GM10847 (cell line): ENCODE data around the gene SLC6A11.

Experiments used
- POLR2A ChIP-seq: IDR thresholded peaks from 2 replicates; pipeline ENCODE4 v1.6.1; 2011; ENCODE audit not compliant: insufficient read length; ENCODE audit errors: extremely low read depth

The SLC6A11 gene

GRCh38 chr3:10781981-10782380 is 34.0 kb upstream of the SLC6A11 start:
- TF ChIP-seq POLR2A, result no peak

GRCh38 chr3:10783360-10784351 is 32.4 kb upstream of the SLC6A11 start:
- TF ChIP-seq POLR2A, result no peak

- no peak for TF ChIP-seq POLR2A
Observed at GRCh38 chr3:10786640-10787039, 29.4 kb upstream of the SLC6A11 start.

- no peak for TF ChIP-seq POLR2A
Observed at GRCh38 chr3:10788451-10788850, 27.6 kb upstream of the SLC6A11 start.

GRCh38 chr3:10790713-10791112 is 25.3 kb upstream of the SLC6A11 start:
- no peak for TF ChIP-seq POLR2A

GRCh38 chr3:10792208-10792607 is 23.8 kb upstream of the SLC6A11 start:
- no peak for TF ChIP-seq POLR2A

- no peak for TF ChIP-seq POLR2A
Observed at GRCh38 chr3:10798600-10799367, 17.2 kb upstream of the SLC6A11 start.

GRCh38 chr3:10804183-10804648 is 11.8 kb upstream of the SLC6A11 start:
- no peak for TF ChIP-seq POLR2A

- no peak for TF ChIP-seq POLR2A
Observed at GRCh38 chr3:10806006-10806405, 10.0 kb upstream of the SLC6A11 start.

- no peak for TF ChIP-seq POLR2A
Observed at GRCh38 chr3:10808130-10808735, 7.8 kb upstream of the SLC6A11 start.

GRCh38 chr3:10808974-10809373 is 7.1 kb upstream of the SLC6A11 start:
- TF ChIP-seq POLR2A, result no peak

GRCh38 chr3:10810376-10810775 is 5.7 kb upstream of the SLC6A11 start:
- TF ChIP-seq POLR2A, result no peak

- no peak for TF ChIP-seq POLR2A
Observed at GRCh38 chr3:10813425-10813824, 2.6 kb upstream of the SLC6A11 start.

- TF ChIP-seq POLR2A, result no peak
Observed at GRCh38 chr3:10814623-10815022, 1.4 kb upstream of the SLC6A11 start.

GRCh38 chr3:10815487-10815886 is 541 bp upstream of the SLC6A11 start:
- no peak for TF ChIP-seq POLR2A
